CD4-positive, alpha-beta T cell (primary cell): ENCODE measurements around the gene CPM. TPM values are rescaled to one million over a fixed set of nuclear protein-coding genes. Genes with fewer than 3 reads are reported as not detected.
"Not testable (repeated sequence)": the region's sequence is repeated elsewhere in the genome, so short reads cannot be mapped to it uniquely, and the experiment has no call there.

Source experiments
- ATAC-seq: fragments of 200-7000 bp; cut with Tn5 transposase; one replicate; pipeline ENCODE4 v1.10.0; 2022; ENCODE audit warnings: mild to moderate bottlenecking; ENCODE audit not compliant: poor library complexity
- CTCF ChIA-PET: fragments of 350-600 bp; sonication (Branson Sonifier 250); formaldehyde crosslinking; loops from one replicate; lab custom pipeline; 2021; ENCODE audit warnings: antibody characterized with exemption, inconsistent platforms; lab: Charles Lee
- POLR2A ChIA-PET: fragments of 350-600 bp; sonication (Branson Sonifier 250); formaldehyde crosslinking; loops from one replicate; lab custom pipeline; 2021; ENCODE audit warnings: antibody characterized with exemption, inconsistent platforms; lab: Charles Lee
- DNase-seq, 14 experiments: peaks; one replicate each; pipeline ENCODE4 v3.0.0-alpha.2; 2013 to 2020; ENCODE audit warnings: mixed read lengths in 2 of 14
- H3K27ac ChIP-seq, 2 donors: one replicate each; pipeline versions ENCODE4 v1.5.1 to v1.7.0; 2013; ENCODE audit warnings: low read length in 2 of 2, low read depth in 1 of 2, mild to moderate bottlenecking in 1 of 2
- H3K27me3 ChIP-seq, 2 experiments: 1 replicate in 1 of 2; 2 replicates in 1 of 2; pipeline versions ENCODE4 v1.6.1 to v1.7.0; 2013; ENCODE audit warnings: low read length in 2 of 2, control low read depth in 1 of 2, mild to moderate bottlenecking in 1 of 2, moderate library complexity in 1 of 2; ENCODE audit not compliant: insufficient read depth in 2 of 2, control insufficient read depth in 1 of 2
- H3K36me3 ChIP-seq: one replicate; pipeline ENCODE4 v1.6.1; 2013; ENCODE audit warnings: low read length, control low read depth; ENCODE audit not compliant: insufficient read depth
- H3K4me1 ChIP-seq: one replicate; pipeline ENCODE4 v1.6.1; 2013; ENCODE audit warnings: low read length, control low read depth; ENCODE audit not compliant: insufficient read depth
- H3K4me3 ChIP-seq: one replicate; pipeline ENCODE4 v1.5.1; 2013; ENCODE audit warnings: mild to moderate bottlenecking, low read length, moderate library complexity
- H3K9me3 ChIP-seq, 2 experiments: 1 replicate in 1 of 2; 2 replicates in 1 of 2; pipeline versions ENCODE4 v1.6.1 to v1.7.0; 2013; ENCODE audit warnings: low read length in 2 of 2, mild to moderate bottlenecking in 2 of 2, control low read depth in 1 of 2, moderate library complexity in 1 of 2; ENCODE audit not compliant: control insufficient read depth in 1 of 2, insufficient read depth in 1 of 2
- H3K27ac Mint-ChIP-seq: one replicate; pipeline ENCODE4 v1.8.0; 2020; ENCODE audit warnings: mixed read lengths
- H3K27me3 Mint-ChIP-seq: one replicate; pipeline ENCODE4 v1.8.0; 2021; ENCODE audit warnings: mixed read lengths
- H3K36me3 Mint-ChIP-seq: one replicate; pipeline ENCODE4 v1.8.0; 2021; ENCODE audit warnings: low read depth, mixed read lengths
- H3K4me1 Mint-ChIP-seq: one replicate; pipeline ENCODE4 v1.8.0; 2021; ENCODE audit warnings: low read depth, mixed read lengths
- H3K4me3 Mint-ChIP-seq: one replicate; pipeline ENCODE4 v1.8.0; 2020; ENCODE audit warnings: mild to moderate bottlenecking, mixed read lengths
- H3K9me3 Mint-ChIP-seq: one replicate; pipeline ENCODE4 v1.8.0; 2020; ENCODE audit warnings: mixed read lengths
- CTCF ChIP-seq: fragments of 200-600 bp; IDR thresholded peaks from one replicate; pipeline ENCODE4 v1.8.0; 2022; ENCODE audit warnings: antibody characterized with exemption, mild to moderate bottlenecking
- intact Hi-C, 2 experiments: fragments of 100-400 bp; cut with DNase I in 1 of 2; cut with micrococcal nuclease in 1 of 2; formaldehyde crosslinking; loops; one replicate each; pipeline versions ENCODE4 v1.15.1 to v1.9.0; 2023 to 2025; cut with DNase I, micrococcal nuclease
- total RNA-seq, 174 experiments: library from RNA in 2 of 174; stranded (reverse) in 2 of 174; gene quantifications; one replicate each; pipeline ENCODE4 v1.2.3 and lab custom pipeline; 2021 to 2026

CPM gene
- total RNA-seq, 2 experiments from 2014 or later = 1.9 to 2.2 TPM

DNA sequence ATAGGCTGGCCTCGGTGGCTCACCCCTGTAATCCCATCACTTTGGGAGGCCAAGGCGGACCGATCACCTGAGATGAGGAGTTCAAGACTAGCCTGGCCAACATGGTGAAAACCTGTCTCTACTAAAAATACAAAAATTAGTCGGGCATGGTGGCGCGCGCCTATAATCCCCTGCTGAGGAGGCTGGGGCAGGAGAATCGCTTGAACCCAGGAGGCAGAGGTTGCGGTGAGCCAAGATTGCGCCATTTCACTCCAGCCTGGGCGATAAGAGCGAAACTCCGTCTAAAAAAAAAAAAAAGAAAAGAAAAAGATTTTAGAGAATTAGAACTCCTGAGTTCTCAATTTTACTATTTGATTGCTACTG is 123.0 kb downstream of the CPM start:
- Mint-ChIP-seq H3K4me3 (peak overlapping the region; percentile 94), H3K36me3 (peaks cover 66% of the 10 kb centered on the region), H3K27ac (peak overlapping the region; percentile 100), H3K4me1 (peaks cover 53% of the 10 kb centered on the region)
- Histone ChIP-seq H3K36me3 (peaks cover 36% of the 10 kb centered on the region), H3K4me1 (peaks cover 17% of the 10 kb centered on the region)
- DNase-seq, CTCF ChIA-PET, H3K27me3 Mint-ChIP-seq, H3K9me3 Mint-ChIP-seq, H3K27me3 ChIP-seq, H3K27ac ChIP-seq, H3K9me3 ChIP-seq, H3K4me3 ChIP-seq, POLR2A ChIA-PET, ATAC-seq: not testable (repeated sequence)
- intact Hi-C loops = loop anchor here in 1 of 2 experiments (5.0 to 10.0 kb wide), 4 partner anchors 133 to 925 kb away; partner anchors contain the start of genes CCT2, CPSF6 and RAB3IP

DNA sequence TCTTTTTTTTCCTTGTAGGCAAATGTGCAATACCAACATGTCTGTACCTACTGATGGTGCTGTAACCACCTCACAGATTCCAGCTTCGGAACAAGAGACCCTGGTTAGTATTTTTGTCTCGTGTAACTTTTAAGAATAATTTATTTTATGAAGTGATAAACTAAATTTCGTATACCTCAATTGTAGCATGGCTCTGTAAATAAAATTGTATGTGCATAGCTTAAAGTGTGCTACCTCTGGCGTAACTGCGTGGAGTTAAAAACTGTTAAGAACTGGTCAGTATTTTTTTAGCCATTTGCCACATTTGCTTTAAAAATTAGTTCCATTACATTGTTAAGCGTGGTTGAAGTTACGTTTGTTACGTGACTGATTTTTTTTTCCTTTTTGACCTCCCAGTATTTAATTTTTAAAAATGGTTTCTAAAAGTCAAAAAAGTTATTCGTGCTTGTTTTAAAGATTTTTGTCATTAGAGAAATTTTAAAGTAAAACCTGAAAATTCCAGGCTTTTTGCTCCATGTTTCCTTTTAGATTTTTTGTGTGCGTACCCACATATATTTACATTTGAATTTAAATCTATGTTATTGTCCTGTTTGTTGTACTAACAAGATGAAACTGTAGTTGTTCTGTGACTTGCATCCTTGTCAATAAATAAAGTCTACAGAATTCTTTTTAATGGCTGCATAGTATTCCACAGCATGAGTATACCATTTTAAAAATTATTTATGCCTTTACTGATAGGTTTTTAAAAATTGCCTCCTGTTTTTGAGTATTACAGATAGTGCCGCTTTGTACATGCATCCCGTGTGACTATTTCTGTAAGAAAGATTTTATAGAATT is 123.6 kb downstream of the CPM start:
- Mint-ChIP-seq H3K36me3 (peaks cover 60% of the 10 kb centered on the region), H3K27ac (peak overlapping the region; percentile 100), H3K4me3 (peak overlapping the region; percentile 94), H3K4me1 (peaks cover 47% of the 10 kb centered on the region), H3K27me3 (no peaks in the 10 kb centered on the region), H3K9me3 (no peaks in the 10 kb centered on the region)
- peaks cover 17% of the 10 kb centered on the region for H3K4me1 ChIP-seq
- H3K36me3 ChIP-seq = peaks cover 30% of the 10 kb centered on the region
- H3K27me3 ChIP-seq = no peaks in the 10 kb centered on the region
- H3K27ac ChIP-seq = peak overlapping the region in 1 of 2 donors; percentile 92
- intact Hi-C loops = loop anchor here (1.0 to 10.0 kb wide), 12 partner anchors 19 to 925 kb away; partner anchors contain the start of genes CCT2 (in 1 of the 2), CPSF6 (in 1 of the 2), MDM1 (in 1 of the 2) and RAB3IP (in 1 of the 2)
- no peak for DNase-seq
- H3K9me3 ChIP-seq = no peaks in the 10 kb centered on the region
- TF ChIP-seq CTCF = no peak
- peak overlapping the region; percentile 95 for H3K4me3 ChIP-seq
- ChIA-PET POLR2A (interaction anchor here (0.9 to 3.2 kb wide), 11 partner anchors 12 to 1540 kb away, joined by 3 to 74 read pairs (median 15); partner anchors contain the start of genes CAND1, RAP1B and SLC35E3), CTCF (interaction anchor here (0.8 to 3.0 kb wide), 2 partner anchors 12 to 21 kb away, joined by 5 to 23 read pairs; no protein-coding TSS in a partner anchor)
- ATAC-seq = no peak

GRCh38 chr12:68808388-68809189 is 124.4 kb downstream of the CPM start:
- ChIA-PET POLR2A (interaction anchor here (0.8 to 3.2 kb wide), 32 partner anchors 9 to 1539 kb away, joined by 3 to 74 read pairs (median 7); partner anchors contain the start of genes CAND1, MDM1, NUP107 and RAP1B), CTCF (interaction anchor here (0.6 to 3.0 kb wide), 14 partner anchors 9 to 1430 kb away, joined by 3 to 23 read pairs (median 4); partner anchors contain the start of genes RAP1B and SLC35E3)
- Mint-ChIP-seq H3K9me3 (no peaks in the 10 kb centered on the region), H3K4me1 (peaks cover 41% of the 10 kb centered on the region), H3K36me3 (peaks cover 52% of the 10 kb centered on the region), H3K27ac (peak overlapping the region; percentile 100), H3K4me3 (peak overlapping the region; percentile 94), H3K27me3 (no peaks in the 10 kb centered on the region)
- H3K27me3 ChIP-seq = no peaks in the 10 kb centered on the region
- H3K27ac ChIP-seq = peak overlapping the region; percentile 92
- intact Hi-C loops = loop anchor here (1.0 to 10.0 kb wide), 8 partner anchors 20 to 476 kb away; partner anchors contain the start of genes MDM1 (in 1 of the 2), RAP1B (in 1 of the 2) and SLC35E3 (in 1 of the 2)
- DNase-seq (peak; percentile 6 to 66 (median 33)), ATAC-seq (peak; percentile 9)
- H3K4me3 ChIP-seq = peak overlapping the region; percentile 95
- peaks cover 17% of the 10 kb centered on the region for H3K4me1 ChIP-seq
- TF ChIP-seq CTCF = no peak
- H3K9me3 ChIP-seq = no peaks in the 10 kb centered on the region
- peaks cover 21% of the 10 kb centered on the region for H3K36me3 ChIP-seq
